Stimulated activated CD8-positive, alpha-beta memory T cell treated with anti-CD3 and anti-CD28 coated beads, Interleukin-12 subunit alpha, Interleukin-12 subunit beta, amount 100 ng/mL, for 24 hours (primary cell): Measurements from ENCODE around the gene SNX27.
"Not testable (repeated sequence)": the region's sequence is repeated elsewhere in the genome, so short reads cannot be mapped to it uniquely, and the experiment has no call there.

Source experiments
- DNase-seq: peaks from one replicate; pipeline ENCODE4 v3.0.0-alpha.2; 2020; ENCODE audit errors: extremely low read depth

SNX27 gene

DNA sequence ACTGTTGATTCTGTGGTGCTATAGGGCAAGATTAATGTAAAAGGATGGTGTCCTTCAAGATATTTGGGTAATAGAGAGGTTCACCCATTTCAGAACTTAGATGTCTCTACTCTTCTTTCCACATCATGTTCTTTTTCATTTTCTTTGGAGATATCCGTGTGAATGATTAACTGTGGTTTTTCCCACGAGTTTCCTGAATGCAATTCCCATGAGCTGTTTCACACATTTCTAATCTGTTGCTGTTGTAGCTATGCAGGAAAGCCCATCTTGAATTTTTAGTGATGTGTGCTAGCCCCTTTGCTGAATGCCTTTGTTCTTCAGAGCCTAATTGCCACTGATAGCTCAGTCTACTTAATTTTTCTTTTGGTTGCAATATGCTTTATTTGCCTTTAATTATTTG is 27.6 kb downstream of the SNX27 start:
- no peak for DNase-seq

- DNase-seq, result no peak
Observed at GRCh38 chr1:151641229-151641628, 29.4 kb downstream of the SNX27 start.

GRCh38 chr1:151643085-151643484 is 31.2 kb downstream of the SNX27 start:
- not testable (repeated sequence) for DNase-seq

- no peak for DNase-seq
Observed at GRCh38 chr1:151644001-151644400, 32.2 kb downstream of the SNX27 start.

DNA sequence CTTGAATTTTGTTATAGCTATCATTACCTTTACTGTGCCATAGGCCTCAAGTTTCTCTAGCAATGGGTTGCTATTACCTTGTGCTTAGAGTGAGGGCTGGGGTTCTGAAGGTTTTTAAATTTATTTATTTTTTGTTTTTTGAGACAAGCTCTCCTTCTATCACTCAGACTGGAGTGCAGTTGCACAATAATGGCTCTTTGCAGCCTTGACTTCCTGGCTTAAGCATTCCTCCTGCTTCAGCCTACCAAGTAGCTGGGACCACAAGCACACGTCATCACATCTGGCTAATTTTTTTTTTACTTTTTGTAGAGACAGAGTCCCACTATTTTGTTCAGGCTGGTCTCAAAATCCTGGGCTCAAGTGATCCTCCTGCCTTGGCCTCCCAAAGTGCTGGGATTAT is 41.5 kb downstream of the SNX27 start:
- DNase-seq, result no peak

DNA sequence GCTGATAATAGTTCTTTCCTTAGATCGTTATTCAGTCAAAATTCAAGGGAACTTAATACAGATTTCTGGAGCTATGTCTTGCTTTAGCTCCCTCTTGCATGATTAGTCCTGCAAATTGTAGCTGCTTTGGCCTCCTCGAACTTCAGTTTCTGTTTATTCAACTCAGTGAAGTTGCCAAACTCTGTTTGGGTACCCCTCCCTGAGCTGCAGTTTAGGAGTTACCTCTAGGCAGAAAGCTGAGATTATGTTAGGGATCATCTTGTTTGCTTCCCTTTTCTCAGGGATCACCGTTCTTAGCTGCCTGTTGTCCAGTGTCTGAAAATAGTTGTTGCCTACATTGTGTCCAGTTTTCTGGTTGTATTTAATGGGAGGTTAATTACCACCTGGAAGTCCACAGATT is 43.5 kb downstream of the SNX27 start:
- DNase-seq, result no peak

DNA sequence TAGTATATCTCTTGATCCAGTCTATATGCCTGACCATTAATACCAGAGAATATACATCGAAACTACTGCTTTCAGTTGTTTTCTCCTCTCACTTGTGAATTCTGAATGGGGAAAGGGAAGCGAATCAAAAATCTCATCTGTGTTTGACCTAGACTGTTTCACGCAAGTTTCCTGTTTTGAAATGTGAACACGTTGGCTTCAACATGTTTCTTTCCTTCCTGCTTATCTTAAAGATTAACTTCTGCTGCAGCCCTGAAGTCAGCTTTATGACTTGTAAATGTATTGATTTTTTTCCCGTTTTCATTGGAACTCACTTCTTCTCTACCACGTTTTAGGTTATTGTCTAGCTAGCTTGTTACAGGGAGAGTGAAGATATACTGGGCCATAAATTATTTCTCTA is 49.9 kb downstream of the SNX27 start:
- DNase-seq, result no peak

GRCh38 chr1:151668090-151668489 is 56.2 kb downstream of the SNX27 start:
- no peak for DNase-seq

DNA sequence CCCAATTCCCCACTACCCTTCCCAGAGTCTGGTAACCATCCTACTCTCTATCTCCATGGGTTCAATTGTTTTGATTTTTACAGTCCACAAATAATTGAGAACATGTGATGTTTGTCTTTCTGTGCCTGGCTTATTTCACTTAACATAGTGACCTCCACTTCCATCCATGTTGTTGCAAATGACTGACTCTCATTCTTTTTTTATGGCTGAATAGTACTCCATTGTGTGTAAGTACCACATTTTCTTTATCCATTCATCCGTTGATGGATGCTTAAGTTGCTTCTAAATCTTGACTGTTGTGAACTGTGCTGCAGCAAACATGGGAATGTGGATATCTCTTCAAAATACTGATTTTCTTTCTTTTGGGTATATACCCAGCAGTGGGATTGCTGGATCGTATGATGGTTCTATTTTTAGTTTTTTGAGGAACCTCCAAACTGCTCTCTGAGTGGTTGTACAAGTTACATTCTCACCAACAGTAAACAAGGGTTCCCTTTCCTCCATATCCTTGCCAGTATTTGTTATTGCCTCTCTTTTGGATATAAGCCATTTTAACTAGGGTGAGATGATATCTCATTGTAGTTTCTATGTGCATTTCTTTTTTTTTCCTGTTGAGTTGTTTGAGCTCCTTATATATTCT is 58.3 kb downstream of the SNX27 start:
- DNase-seq, result not testable (repeated sequence)

GRCh38 chr1:151673407-151673806 is 61.6 kb downstream of the SNX27 start:
- DNase-seq, result no peak

- DNase-seq, result no peak
Observed at GRCh38 chr1:151680391-151680790, 68.5 kb downstream of the SNX27 start.

- no peak for DNase-seq
Observed at GRCh38 chr1:151680826-151681225, 69.0 kb downstream of the SNX27 start.

DNA sequence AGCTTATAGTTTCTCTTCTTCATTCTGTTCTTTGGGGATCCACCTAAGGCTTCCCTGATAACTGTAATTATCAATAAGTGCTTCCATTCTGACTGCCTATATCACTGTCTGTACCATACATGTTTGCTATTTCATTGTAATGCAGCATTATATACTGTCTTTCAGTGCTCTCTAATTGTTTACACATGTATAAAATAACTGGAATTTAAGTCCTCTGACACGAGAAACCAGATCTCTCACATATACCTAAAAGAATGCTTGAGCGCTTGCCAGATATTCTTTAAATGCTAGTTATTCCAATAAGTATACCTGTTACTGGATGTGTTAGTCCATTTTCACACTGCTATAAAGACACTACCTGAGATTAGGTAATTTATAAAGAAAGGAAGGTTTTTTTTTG is 70.1 kb downstream of the SNX27 start:
- no peak for DNase-seq

DNA sequence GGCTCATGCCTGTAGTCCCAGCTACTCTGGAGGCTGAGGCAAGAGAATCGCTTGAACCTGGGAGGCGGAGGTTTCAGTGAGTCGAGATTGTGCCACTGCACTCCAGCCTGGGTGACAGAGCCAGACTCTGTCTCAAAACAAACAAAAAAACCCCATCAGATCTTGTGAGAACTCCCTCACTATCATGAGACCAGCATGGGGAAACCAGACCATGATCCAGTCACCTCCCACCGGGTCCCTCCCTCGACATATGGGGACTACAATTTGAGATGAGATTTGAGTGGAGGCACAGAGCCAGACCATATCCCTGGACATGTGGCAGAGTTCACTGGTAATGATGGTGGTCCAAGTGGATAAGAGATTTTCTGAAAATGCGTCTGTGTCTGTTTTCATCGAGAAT is 71.1 kb downstream of the SNX27 start:
- not testable (repeated sequence) for DNase-seq

- no peak for DNase-seq
Observed at GRCh38 chr1:151684128-151684527, 72.3 kb downstream of the SNX27 start.

- DNase-seq, result no peak
Observed at GRCh38 chr1:151686561-151686960, 74.7 kb downstream of the SNX27 start.

GRCh38 chr1:151689494-151689893 is 77.6 kb downstream of the SNX27 start:
- no peak for DNase-seq

DNA sequence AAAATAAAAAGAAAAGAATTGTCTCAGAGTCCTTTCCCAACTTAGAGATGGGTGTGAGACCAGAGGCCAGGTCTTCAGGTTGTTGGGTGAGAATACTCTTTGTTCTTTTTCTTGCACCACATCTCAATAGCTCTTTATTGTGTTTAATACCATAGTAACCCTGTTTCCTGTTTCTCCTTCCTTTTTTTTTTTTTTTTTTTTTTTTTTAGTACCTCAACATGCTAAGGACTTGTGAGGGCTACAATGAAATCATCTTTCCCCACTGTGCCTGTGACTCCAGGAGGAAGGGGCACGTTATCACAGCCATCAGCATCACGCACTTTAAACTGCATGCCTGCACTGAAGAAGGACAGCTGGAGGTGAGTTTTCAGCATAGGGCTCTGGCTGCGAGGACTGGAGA is 80.4 kb downstream of the SNX27 start:
- no peak for DNase-seq

- no peak for DNase-seq
Observed at GRCh38 chr1:151693057-151693651, 81.3 kb downstream of the SNX27 start.

- no peak for DNase-seq
Observed at GRCh38 chr1:151701515-151701914, 89.7 kb downstream of the SNX27 start.

GRCh38 chr1:151702936-151703335 is 91.1 kb downstream of the SNX27 start:
- DNase-seq, result no peak

DNA sequence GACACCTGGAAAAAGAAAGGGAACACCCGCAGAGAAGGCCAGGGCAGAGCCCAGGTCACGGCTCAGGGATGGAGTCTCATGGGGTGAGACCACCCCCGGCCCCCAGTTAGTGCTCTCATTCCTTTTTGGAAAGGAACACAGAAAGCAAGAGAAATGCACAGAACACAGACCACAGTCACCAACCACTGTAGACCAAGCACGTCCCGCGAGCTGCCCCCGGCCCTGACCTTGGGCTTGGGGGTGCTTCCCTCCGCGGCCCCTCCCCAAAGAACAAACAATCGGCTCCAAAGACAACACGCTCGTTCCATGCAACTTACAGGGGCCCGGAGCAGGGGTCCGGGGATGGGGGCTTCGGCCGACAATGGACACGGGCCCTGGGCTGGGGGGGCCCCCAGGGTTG is 92.0 kb downstream of the SNX27 start:
- no peak for DNase-seq

DNA sequence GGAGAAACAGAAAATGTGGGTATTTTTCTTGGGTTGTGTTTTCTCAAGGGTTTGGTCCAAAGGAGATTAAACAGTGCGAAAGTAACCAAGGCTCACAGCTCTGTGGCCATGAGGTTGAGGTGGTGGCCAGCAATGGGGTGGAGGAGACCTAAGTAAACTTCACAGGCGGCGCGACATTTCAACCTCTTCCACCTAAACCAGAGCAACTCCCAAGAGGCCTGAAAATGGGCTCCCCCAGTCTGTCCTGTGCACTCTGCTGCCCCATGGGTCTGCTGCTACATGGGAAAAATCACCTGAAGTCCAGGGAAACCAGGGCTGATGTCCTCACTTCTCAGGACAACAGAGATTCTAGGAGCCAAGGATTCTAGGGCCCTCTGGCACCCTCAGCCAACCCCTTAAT is 92.4 kb downstream of the SNX27 start:
- no peak for DNase-seq

- no peak for DNase-seq
Observed at GRCh38 chr1:151705146-151705545, 93.3 kb downstream of the SNX27 start.
